Sigmoid colon (tissue), 7 donors: Measurements from ENCODE around the gene LPP. TPM values are rescaled to one million over a fixed set of nuclear protein-coding genes. Genes with fewer than 3 reads are reported as not detected.

ENCODE experiments used
- DNase-seq: peaks from one replicate; pipeline ENCODE4 v3.0.0-alpha.2; 2019
- H3K27ac ChIP-seq, 4 donors: fragments of 200-600 bp; sonication (generic); one replicate each; pipeline ENCODE4 v1.5.1; 2016 to 2019; ENCODE audit warnings: mild to moderate bottlenecking in 1 of 4
- H3K27me3 ChIP-seq, 3 donors: fragments of 200-600 bp; sonication (generic); one replicate each; pipeline ENCODE4 v1.5.1; 2019; ENCODE audit warnings: mild to moderate bottlenecking in 1 of 3
- H3K36me3 ChIP-seq, 4 donors: fragments of 200-600 bp; sonication (generic); one replicate each; pipeline ENCODE4 v1.5.1; 2016 to 2019
- H3K4me1 ChIP-seq, 4 donors: fragments of 200-600 bp; sonication (generic); one replicate each; pipeline ENCODE4 v1.5.1; 2017 to 2019
- H3K4me3 ChIP-seq, 4 donors: fragments of 200-600 bp; sonication (generic); one replicate each; pipeline ENCODE4 v1.5.1; 2017 to 2019; ENCODE audit warnings: mild to moderate bottlenecking in 2 of 4, moderate library complexity in 1 of 4
- H3K9me3 ChIP-seq, 4 donors: fragments of 200-600 bp in 3 of 4; sonication (generic) in 3 of 4; one replicate each; pipeline versions ENCODE4 v1.5.1 to v1.6.1; 2013 to 2019
- EP300 ChIP-seq, 4 donors: sonication (generic); formaldehyde crosslinking; IDR thresholded peaks; one replicate each; pipeline ENCODE4 v1.6.1; 2017; ENCODE audit warnings: antibody characterized with exemption in 4 of 4
- POLR2A ChIP-seq, 2 donors: fragments of 450-650 bp; IDR thresholded peaks; one replicate each; pipeline ENCODE4 v1.6.1; 2016; ENCODE audit warnings: antibody characterized with exemption in 2 of 2, mild to moderate bottlenecking in 2 of 2, moderate library complexity in 2 of 2
- POLR2AphosphoS5 ChIP-seq, 4 donors: sonication (generic); formaldehyde crosslinking; IDR thresholded peaks; one replicate each; pipeline ENCODE4 v1.6.1; 2017; ENCODE audit warnings: antibody characterized with exemption in 4 of 4
- WGBS, 2 donors: extraction: QIAGEN DNeasy Blood & Tissue Kit; methylation state at CpG; one replicate each; pipeline ENCODE4 v1.1.7; 2013; 5-methylcytosine and 5-hydroxymethylcytosine counted together
- intact Hi-C: fragments of 100-400 bp; cut with DNase I; formaldehyde crosslinking; loops from one replicate; pipeline ENCODE4 v1.15.1; 2023
- polyA plus RNA-seq, 3 donors: library from polyadenylated mRNA; stranded (reverse); fragments of 200-250 nt; gene quantifications; one replicate each; pipeline ENCODE4 v1.2.3, GENCODE V29; 2013
- total RNA-seq, 4 donors: library from RNA; depleted of rRNA; stranded (reverse); fragments of >200 nt; gene quantifications; one replicate each; pipeline ENCODE4 v1.1.0, GENCODE V29; 2016
- TF ChIP-seq, protein P1 (sequence below), 4 experiments: fragments of 450-650 bp in 3 of 4; fragments of 200-600 bp in 1 of 4; IDR thresholded peaks; one replicate each; pipeline ENCODE4 v1.5.1; 2016 to 2019; ENCODE audit warnings: antibody characterized with exemption in 4 of 4, mild to moderate bottlenecking in 3 of 4, moderate library complexity in 2 of 4
- donor health status: healthy with polysubstance abuse.
- donor health status: Bipolar disorder and iron deficiency.
- donor health status: healthy.

Gene LPP
- total and polyA plus RNA-seq, 7 donors = 5.3 to 1,773 (median 824) TPM

DNA sequence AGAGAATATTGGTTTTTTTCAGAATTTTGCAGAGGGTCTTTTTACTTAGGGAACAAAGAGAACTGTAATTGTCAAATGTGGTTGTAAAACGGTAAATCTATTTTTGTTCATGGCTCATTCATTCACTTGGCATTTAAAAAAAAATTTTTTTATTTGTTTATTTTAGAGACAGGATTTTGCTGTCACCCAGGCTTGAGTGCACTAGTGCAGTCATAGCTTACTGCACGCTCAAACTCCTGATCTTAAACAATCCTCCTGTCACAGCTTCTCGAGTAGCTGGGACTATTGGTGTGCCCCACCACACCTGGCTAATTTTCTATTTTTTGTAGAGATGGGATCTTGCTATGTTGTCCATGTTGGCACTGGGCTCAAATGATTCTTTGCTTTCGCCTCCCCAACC, 301.8 kb downstream of the LPP start:
- DNase-seq = no peak

DNA sequence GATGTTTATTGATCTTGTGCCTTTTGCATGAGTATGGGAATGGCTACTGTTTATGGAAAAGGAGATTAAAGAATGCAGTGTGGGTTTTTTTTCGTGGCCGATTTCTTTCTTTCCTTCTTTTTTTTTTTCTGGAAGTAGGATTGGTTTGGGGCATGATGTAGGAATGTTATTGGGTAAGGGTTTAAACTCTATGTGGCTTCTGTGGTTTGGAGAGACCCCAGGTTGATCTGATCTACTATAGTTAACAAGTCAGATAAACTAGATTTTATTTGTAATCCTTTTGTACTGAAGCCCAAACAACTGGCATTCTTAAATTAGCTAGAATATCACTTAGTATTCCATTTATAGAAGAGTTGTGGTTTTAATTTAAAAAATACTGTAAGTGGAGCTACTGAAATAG, 304.8 kb downstream of the LPP start:
- H3K4me1 ChIP-seq = peaks cover 0 to 33% (median 14%) of the 10 kb centered on the region in 4 donors
- no peak for DNase-seq
- no peaks in the 10 kb centered on the region for H3K9me3 ChIP-seq
- TF ChIP-seq POLR2A (IDR thresholded peaks at IDR 0.05) (no peak), EP300 (IDR thresholded peaks at IDR 0.05) (no peak), POLR2AphosphoS5 (IDR thresholded peaks at IDR 0.05) (no peak)
- TF ChIP-seq, protein P1, sequence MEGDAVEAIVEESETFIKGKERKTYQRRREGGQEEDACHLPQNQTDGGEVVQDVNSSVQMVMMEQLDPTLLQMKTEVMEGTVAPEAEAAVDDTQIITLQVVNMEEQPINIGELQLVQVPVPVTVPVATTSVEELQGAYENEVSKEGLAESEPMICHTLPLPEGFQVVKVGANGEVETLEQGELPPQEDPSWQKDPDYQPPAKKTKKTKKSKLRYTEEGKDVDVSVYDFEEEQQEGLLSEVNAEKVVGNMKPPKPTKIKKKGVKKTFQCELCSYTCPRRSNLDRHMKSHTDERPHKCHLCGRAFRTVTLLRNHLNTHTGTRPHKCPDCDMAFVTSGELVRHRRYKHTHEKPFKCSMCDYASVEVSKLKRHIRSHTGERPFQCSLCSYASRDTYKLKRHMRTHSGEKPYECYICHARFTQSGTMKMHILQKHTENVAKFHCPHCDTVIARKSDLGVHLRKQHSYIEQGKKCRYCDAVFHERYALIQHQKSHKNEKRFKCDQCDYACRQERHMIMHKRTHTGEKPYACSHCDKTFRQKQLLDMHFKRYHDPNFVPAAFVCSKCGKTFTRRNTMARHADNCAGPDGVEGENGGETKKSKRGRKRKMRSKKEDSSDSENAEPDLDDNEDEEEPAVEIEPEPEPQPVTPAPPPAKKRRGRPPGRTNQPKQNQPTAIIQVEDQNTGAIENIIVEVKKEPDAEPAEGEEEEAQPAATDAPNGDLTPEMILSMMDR (IDR thresholded peaks at IDR 0.05) = no peak
- H3K4me3 ChIP-seq = no peak overlapping the region
- whole genome bisulfite sequencing, 2 donors = 64 to 84% methylated on average over 2 of the region's 2 CpGs
- no peaks in the 10 kb centered on the region for H3K27me3 ChIP-seq
- intact Hi-C loops = no loop called here
- no peaks in the 10 kb centered on the region for H3K36me3 ChIP-seq
- H3K27ac ChIP-seq = no peak overlapping the region

More for the DNA sequence above, 301.8 kb downstream of the LPP start:
- WGBS, 2 donors = 86 to 93% methylated on average over 4 of the region's 4 CpGs
- Histone ChIP-seq H3K27ac (no peak overlapping the region), H3K9me3 (no peaks in the 10 kb centered on the region), H3K4me1 (peaks cover 0 to 59% (median 34%) of the 10 kb centered on the region in 4 donors), H3K27me3 (no peaks in the 10 kb centered on the region), H3K36me3 (no peaks in the 10 kb centered on the region), H3K4me3 (no peak overlapping the region)
- intact Hi-C loops = no loop called here
- TF ChIP-seq EP300 (IDR thresholded peaks at IDR 0.05) (no peak), POLR2A (IDR thresholded peaks at IDR 0.05) (no peak), POLR2AphosphoS5 (IDR thresholded peaks at IDR 0.05) (no peak)
- TF ChIP-seq, protein P1 (IDR thresholded peaks at IDR 0.05) = no peak

DNA sequence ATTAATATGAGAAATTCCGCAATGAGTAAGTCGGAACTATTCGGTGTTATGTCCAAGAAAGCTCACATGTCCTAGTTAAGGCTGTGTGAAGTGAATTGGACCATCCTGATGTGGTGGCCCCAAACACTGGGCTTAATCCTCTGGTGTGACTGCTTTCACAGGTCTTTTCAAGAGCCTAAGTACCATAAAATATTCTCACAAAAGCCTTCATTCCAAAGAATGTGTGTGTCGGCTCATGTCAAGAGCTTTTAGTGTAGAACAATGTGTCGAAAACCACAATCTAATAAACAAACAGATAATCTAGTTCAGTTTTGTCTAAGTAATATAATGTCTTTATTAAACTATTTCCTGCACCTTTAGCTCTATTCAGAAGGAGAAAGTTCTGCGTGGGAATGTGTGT, 311.4 kb downstream of the LPP start:
- H3K27me3 ChIP-seq = no peaks in the 10 kb centered on the region
- DNase-seq = no peak
- no peak overlapping the region for H3K4me3 ChIP-seq
- 92% methylated on average over 6 of the region's 6 CpGs for WGBS, 2 donors
- intact Hi-C loops = no loop called here
- peak overlapping the region in 1 of 4 donors; percentile 1 for H3K27ac ChIP-seq
- peaks cover 0 to 46% (median 36%) of the 10 kb centered on the region in 4 donors for H3K4me1 ChIP-seq
- H3K9me3 ChIP-seq = no peaks in the 10 kb centered on the region
- TF ChIP-seq, protein P1 (IDR thresholded peaks at IDR 0.05) = no peak
- TF ChIP-seq EP300 (IDR thresholded peaks at IDR 0.05) = no peak
- no peak for TF ChIP-seq POLR2A (IDR thresholded peaks at IDR 0.05)
- TF ChIP-seq POLR2AphosphoS5 (IDR thresholded peaks at IDR 0.05) = no peak
- no peaks in the 10 kb centered on the region for H3K36me3 ChIP-seq

DNA sequence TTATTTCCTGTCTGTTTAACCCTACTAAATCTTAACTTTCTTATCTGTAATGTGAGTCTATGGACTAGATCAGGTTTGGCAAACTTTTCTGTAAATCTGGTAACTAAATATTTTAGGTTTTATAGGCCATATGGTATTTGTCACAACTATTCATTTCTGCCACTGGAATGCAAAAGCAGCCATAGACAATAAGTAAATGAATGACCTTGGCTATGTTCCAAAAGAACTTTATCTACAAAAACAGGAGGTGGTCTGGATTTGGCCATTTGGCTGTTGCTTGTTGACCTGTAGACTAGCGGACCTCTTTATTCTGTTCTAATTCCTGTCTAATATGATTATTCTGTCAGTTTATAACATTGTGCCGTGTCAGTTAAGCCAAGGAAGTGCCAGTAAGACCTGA, 314.2 kb downstream of the LPP start:
- WGBS, 2 donors = 80 to 93% methylated on average over 2 of the region's 2 CpGs

More for the DNA sequence above, 314.2 kb downstream of the LPP start:
- H3K27me3 ChIP-seq = no peaks in the 10 kb centered on the region
- TF ChIP-seq POLR2AphosphoS5 (IDR thresholded peaks at IDR 0.05) = no peak
- TF ChIP-seq, protein P1 (IDR thresholded peaks at IDR 0.05) = no peak
- no peak for TF ChIP-seq EP300 (IDR thresholded peaks at IDR 0.05)
- TF ChIP-seq POLR2A (IDR thresholded peaks at IDR 0.05) = no peak
- DNase-seq = no peak
- no peak overlapping the region for H3K4me3 ChIP-seq
- intact Hi-C loops = no loop called here
- H3K9me3 ChIP-seq = no peaks in the 10 kb centered on the region
- peak overlapping the region; percentile 22 to 72 (median 56) for H3K27ac ChIP-seq
- peaks cover 0 to 69% (median 53%) of the 10 kb centered on the region in 4 donors for H3K4me1 ChIP-seq
- no peaks in the 10 kb centered on the region for H3K36me3 ChIP-seq
